ENCODE data around the gene CASP9.
"Not testable (repeated sequence)": the region's sequence is repeated elsewhere in the genome, so short reads cannot be mapped to it uniquely, and the experiment has no call there.

Gene CASP9

GRCh38 chr1:15493869-15494390, 30.1 kb downstream of the CASP9 start:
- DNase-seq: no peak

GRCh38 chr1:15492596-15492995, 31.4 kb downstream of the CASP9 start:
- DNase-seq: no peak

GRCh38 chr1:15491010-15491409, 33.0 kb downstream of the CASP9 start:
- not testable (repeated sequence) for DNase-seq

GRCh38 chr1:15489052-15489736, 34.8 kb downstream of the CASP9 start:
- DNase-seq: peak; percentile 73

GRCh38 chr1:15488371-15488770, 35.6 kb downstream of the CASP9 start:
- DNase-seq: no peak

GRCh38 chr1:15486844-15487610, 37.0 kb downstream of the CASP9 start:
- DNase-seq: not testable (repeated sequence)

- no peak for DNase-seq
Observed at GRCh38 chr1:15485636-15486035, 38.4 kb downstream of the CASP9 start.

- not testable (repeated sequence) for DNase-seq
Observed at GRCh38 chr1:15484443-15484842, 39.6 kb downstream of the CASP9 start.

GRCh38 chr1:15483971-15484370, 40.0 kb downstream of the CASP9 start:
- DNase-seq: no peak

- DNase-seq: not testable (repeated sequence)
Observed at GRCh38 chr1:15482983-15483543, 41.0 kb downstream of the CASP9 start.

GRCh38 chr1:15482455-15482854, 41.6 kb downstream of the CASP9 start:
- DNase-seq: not testable (repeated sequence)

- DNase-seq: no peak
Observed at GRCh38 chr1:15479654-15480347, 44.2 kb downstream of the CASP9 start.

GRCh38 chr1:15477646-15478212, 46.3 kb downstream of the CASP9 start:
- no peak for DNase-seq

GRCh38 chr1:15476927-15477326, 47.1 kb downstream of the CASP9 start:
- DNase-seq: no peak

GRCh38 chr1:15475752-15476314, 48.2 kb downstream of the CASP9 start, which contains the start of gene CELA2B:
TSS of gene CELA2B (plus strand) at chr1:15476104. CDS start at chr1:15476126, 22 bp downstream.
- no peak for DNase-seq

- no peak for DNase-seq
Observed at GRCh38 chr1:15472587-15472986, 51.4 kb downstream of the CASP9 start.

- DNase-seq: not testable (repeated sequence)
Observed at GRCh38 chr1:15471723-15472122, 52.3 kb downstream of the CASP9 start.

GRCh38 chr1:15471067-15471466, 52.9 kb downstream of the CASP9 start:
- DNase-seq: not testable (repeated sequence)

GRCh38 chr1:15469821-15470448, 54.1 kb downstream of the CASP9 start:
- DNase-seq: not testable (repeated sequence)

- DNase-seq: no peak
Observed at GRCh38 chr1:15469361-15469760, 54.7 kb downstream of the CASP9 start.

GRCh38 chr1:15468145-15468544, 55.9 kb downstream of the CASP9 start:
- no peak for DNase-seq
